PC-9 (cell line): ENCODE data around the gene PEAK1. TPM values are rescaled to one million over a fixed set of nuclear protein-coding genes. Genes with fewer than 3 reads are reported as not detected.

Experiments
- BruUV-seq: library from RNA; stranded (reverse); fragments of 400-500 nt; replicated peaks from 2 replicates; lab custom pipeline; 2021; lab: Mats Ljungman, UMichigan
- CTCF ChIA-PET: fragments of 300-600 bp; sonication (Branson Sonifier 250); formaldehyde crosslinking; loops from one replicate; lab custom pipeline; 2022; ENCODE audit warnings: antibody characterized with exemption; lab: Charles Lee
- POLR2A ChIA-PET: fragments of 300-600 bp; sonication (Branson Sonifier 250); formaldehyde crosslinking; loops from one replicate; lab custom pipeline; 2022; ENCODE audit warnings: antibody characterized with exemption; ENCODE audit not compliant: unreplicated experiment; lab: Charles Lee
- DNase-seq, 2 experiments: peaks; one replicate each; pipeline versions ENCODE4 v3.0.0 to v3.0.0-alpha.2; 2015 to 2022; ENCODE audit warnings: mixed read lengths in 1 of 2
- H2AFZ ChIP-seq: fragments of 200-600 bp; sonication (generic); 2 replicates; pipeline ENCODE4 v1.8.1; 2017; ENCODE audit warnings: antibody characterized with exemption
- H3F3A ChIP-seq: fragments of 200-600 bp; sonication (generic); 2 replicates; pipeline ENCODE4 v1.8.1; 2017; ENCODE audit warnings: antibody characterized with exemption, mild to moderate bottlenecking, low read depth; ENCODE audit not compliant: insufficient read depth
- H3K27ac ChIP-seq: fragments of 200-600 bp; sonication (generic); 2 replicates; pipeline ENCODE4 v1.6.1; 2016; ENCODE audit warnings: mixed run types
- H3K27me3 ChIP-seq: fragments of 200-600 bp; sonication (generic); 2 replicates; pipeline ENCODE4 v1.6.1; 2016; ENCODE audit warnings: low read depth, mixed run types; ENCODE audit not compliant: insufficient read depth
- H3K36me3 ChIP-seq: fragments of 200-600 bp; sonication (generic); 2 replicates; pipeline ENCODE4 v1.6.1; 2016; ENCODE audit warnings: low read depth, mixed run types
- H3K4me1 ChIP-seq: fragments of 200-600 bp; sonication (generic); replicated peaks from 2 replicates; pipeline ENCODE4 v1.6.1; 2016; ENCODE audit warnings: mixed run types; ENCODE audit not compliant: insufficient read depth
- H3K4me2 ChIP-seq: fragments of 200-600 bp; sonication (generic); 2 replicates; pipeline ENCODE4 v1.6.1; 2017; ENCODE audit warnings: mixed run types
- H3K4me3 ChIP-seq: fragments of 200-600 bp; sonication (generic); 2 replicates; pipeline ENCODE4 v1.6.1; 2016; ENCODE audit warnings: mixed run types
- H3K79me2 ChIP-seq: fragments of 200-600 bp; sonication (generic); 2 replicates; pipeline ENCODE4 v1.6.1; 2017; ENCODE audit warnings: low read depth, mixed run types
- H3K9me2 ChIP-seq: fragments of 200-600 bp; sonication (generic); 2 replicates; pipeline ENCODE4 v1.8.1; 2017; ENCODE audit warnings: mild to moderate bottlenecking; ENCODE audit not compliant: insufficient read depth
- H3K9me3 ChIP-seq: fragments of 200-600 bp; sonication (generic); 2 replicates; pipeline ENCODE4 v1.8.1; 2016; ENCODE audit warnings: low read depth; ENCODE audit not compliant: insufficient read depth
- H4K20me1 ChIP-seq: fragments of 200-600 bp; sonication (generic); 2 replicates; pipeline ENCODE4 v1.8.1; 2017; ENCODE audit not compliant: insufficient read depth
- CTCF ChIP-seq: fragments of 200-600 bp; sonication (generic); conservative IDR thresholded peaks from 2 replicates; pipeline ENCODE4 v1.6.1; 2017; ENCODE audit warnings: mixed run types, antibody characterized with exemption, mild to moderate bottlenecking, moderate library complexity
- EZH2 ChIP-seq: fragments of 200-600 bp; sonication (generic); IDR thresholded peaks from 2 replicates; pipeline ENCODE4 v1.8.0; 2017; ENCODE audit warnings: antibody characterized with exemption, low read depth
- intact Hi-C: fragments of 100-400 bp; cut with micrococcal nuclease; formaldehyde crosslinking; loops from one replicate; pipeline ENCODE4 v1.10.0; 2022; ENCODE audit not compliant: unreplicated experiment
- total RNA-seq: library from RNA; stranded (reverse); gene quantifications from 2 replicates; pipeline ENCODE4 v1.2.3, GENCODE V29; 2021

Gene PEAK1
- total RNA-seq, 1 experiment from 2014 or later = 20.7 TPM

GRCh38 chr15:77171221-77171967 is 248.5 kb downstream of the PEAK1 start:
- H3K27me3 ChIP-seq = no peaks in the 10 kb centered on the region
- no peaks in the 10 kb centered on the region for H3K9me2 ChIP-seq
- H3K4me2 ChIP-seq = no peak overlapping the region
- H3K4me1 ChIP-seq = no peaks in the 10 kb centered on the region
- ChIA-PET CTCF (no interaction called here), POLR2A (no interaction called here)
- no peaks in the 10 kb centered on the region for H4K20me1 ChIP-seq
- H2AFZ ChIP-seq = no peak overlapping the region
- BruUV-seq = no TSS peak
- no peaks in the 10 kb centered on the region for H3K36me3 ChIP-seq
- TF ChIP-seq CTCF = no peak
- no peak for TF ChIP-seq EZH2
- no peaks in the 10 kb centered on the region for H3F3A ChIP-seq
- intact Hi-C loops = no loop called here
- H3K79me2 ChIP-seq = no peaks in the 10 kb centered on the region
- DNase-seq = no peak
- H3K27ac ChIP-seq = no peak overlapping the region
- no peaks in the 10 kb centered on the region for H3K9me3 ChIP-seq
- H3K4me3 ChIP-seq = no peak overlapping the region

- TF ChIP-seq CTCF (no peak), EZH2 (no peak)
- DNase-seq = no peak
- H3K4me1 ChIP-seq = no peaks in the 10 kb centered on the region
- H3K27ac ChIP-seq = no peak overlapping the region
- ChIA-PET POLR2A (no interaction called here), CTCF (no interaction called here)
- no peaks in the 10 kb centered on the region for H3F3A ChIP-seq
- H3K36me3 ChIP-seq = no peaks in the 10 kb centered on the region
- H3K27me3 ChIP-seq = no peaks in the 10 kb centered on the region
- no peaks in the 10 kb centered on the region for H3K9me2 ChIP-seq
- no peaks in the 10 kb centered on the region for H4K20me1 ChIP-seq
- H3K9me3 ChIP-seq = no peaks in the 10 kb centered on the region
- BruUV-seq = no TSS peak
- H3K79me2 ChIP-seq = no peaks in the 10 kb centered on the region
- H3K4me2 ChIP-seq = no peak overlapping the region
- intact Hi-C loops = no loop called here
- no peak overlapping the region for H3K4me3 ChIP-seq
- no peak overlapping the region for H2AFZ ChIP-seq
Observed at GRCh38 chr15:77168616-77169015, 251.3 kb downstream of the PEAK1 start.

GRCh38 chr15:77168141-77168540 is 251.8 kb downstream of the PEAK1 start:
- Histone ChIP-seq H3K9me3 (no peaks in the 10 kb centered on the region), H3K4me1 (no peaks in the 10 kb centered on the region), H3K4me3 (no peak overlapping the region), H3K9me2 (no peaks in the 10 kb centered on the region), H2AFZ (no peak overlapping the region), H3K27me3 (no peaks in the 10 kb centered on the region), H3K36me3 (no peaks in the 10 kb centered on the region), H3F3A (no peaks in the 10 kb centered on the region), H3K4me2 (no peak overlapping the region), H4K20me1 (no peaks in the 10 kb centered on the region), H3K79me2 (no peaks in the 10 kb centered on the region), H3K27ac (no peak overlapping the region)
- TF ChIP-seq EZH2 (no peak), CTCF (no peak)
- ChIA-PET CTCF (no interaction called here), POLR2A (no interaction called here)
- intact Hi-C loops = no loop called here
- BruUV-seq = no TSS peak
- DNase-seq = no peak
